ENCODE data around the gene IFITM1.
A peak's percentile ranks its signal among the peaks of the same experiment; 100 is the strongest.
"Not testable (repeated sequence)": the region's sequence is repeated elsewhere in the genome, so short reads cannot be mapped to it uniquely, and the experiment has no call there.

Gene IFITM1

DNA sequence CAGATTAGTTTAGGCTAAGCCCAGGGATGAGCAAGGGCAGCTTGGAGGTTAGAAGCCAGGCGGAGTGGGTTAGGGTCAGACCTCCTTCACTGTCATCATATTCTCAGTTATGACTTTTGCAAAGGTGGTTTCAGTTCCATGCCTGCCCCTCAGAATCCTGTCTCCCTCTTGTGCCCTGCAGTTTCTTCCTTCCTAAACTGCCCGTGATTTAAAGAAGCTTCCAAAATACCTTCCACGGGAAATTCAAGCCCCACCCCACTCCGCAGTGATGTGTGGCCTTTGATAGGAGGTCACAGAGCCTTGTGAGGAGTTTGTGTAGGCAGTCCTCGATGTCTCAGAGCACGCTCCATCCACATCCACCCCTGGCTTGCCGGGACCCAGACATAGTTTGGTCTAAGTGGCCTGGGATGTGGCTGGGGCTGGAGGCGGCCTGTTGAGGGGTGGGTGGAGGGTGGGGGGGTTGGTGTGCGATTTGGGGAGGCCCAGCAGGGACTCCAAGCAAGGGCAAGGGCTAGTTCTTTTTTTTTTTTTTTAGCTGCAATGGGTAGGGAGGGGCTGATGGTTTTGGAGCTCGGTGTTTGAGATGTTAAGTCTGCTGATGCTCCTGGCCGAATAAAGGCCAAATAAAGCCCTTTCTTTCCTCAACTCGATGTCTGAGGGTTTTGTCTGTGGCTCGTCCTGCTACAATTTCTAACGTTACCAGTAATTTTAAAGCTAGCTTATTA is 1.6 kb upstream of the IFITM1 start:
- Histone ChIP-seq H3K4me3 (ENCODE audit: insufficient read length, low read depth) (no peak overlapping the region), H3K4me1 (ENCODE audit: insufficient read depth, insufficient read length) (peaks cover 25% of the 10 kb centered on the region), H3K27me3 (ENCODE audit: insufficient read depth, insufficient read length) (no peaks in the 10 kb centered on the region), H3K36me3 (ENCODE audit: insufficient read depth, insufficient read length, low read length) (no peaks in the 10 kb centered on the region), H3K9ac (ENCODE audit: insufficient read length, low read depth) (peak overlapping the region; percentile 70), H3K9me3 (ENCODE audit: insufficient read depth, low read length) (no peaks in the 10 kb centered on the region)
- no peak for DNase-seq (ENCODE audit: low read depth, low spot score)
- no peak for TF ChIP-seq ZNF274 (IDR thresholded peaks at IDR 0.05; ENCODE audit: low read depth, low read length)
- no peak for TF ChIP-seq YY1 (IDR thresholded peaks at IDR 0.05; ENCODE audit: insufficient read depth, insufficient read length)
- TF ChIP-seq SUZ12 (IDR thresholded peaks at IDR 0.05; ENCODE audit: extremely low read depth, insufficient read depth, insufficient read length): no peak

GRCh38 chr11:313304-313786 is 495 bp upstream of the IFITM1 start:
- no peak for TF ChIP-seq ZNF274 (IDR thresholded peaks at IDR 0.05; ENCODE audit: low read depth, low read length)
- no peak for TF ChIP-seq YY1 (IDR thresholded peaks at IDR 0.05; ENCODE audit: insufficient read depth, insufficient read length)
- TF ChIP-seq SUZ12 (IDR thresholded peaks at IDR 0.05; ENCODE audit: extremely low read depth, insufficient read depth, insufficient read length): no peak
- DNase-seq (ENCODE audit: low read depth, low spot score): no peak
- H3K36me3 ChIP-seq (ENCODE audit: insufficient read depth, insufficient read length, low read length): no peaks in the 10 kb centered on the region
- peaks cover 25% of the 10 kb centered on the region for H3K4me1 ChIP-seq (ENCODE audit: insufficient read depth, insufficient read length)
- H3K4me3 ChIP-seq (ENCODE audit: insufficient read length, low read depth): peak overlapping the region; percentile 10
- no peaks in the 10 kb centered on the region for H3K9me3 ChIP-seq (ENCODE audit: insufficient read depth, low read length)
- H3K27me3 ChIP-seq (ENCODE audit: insufficient read depth, insufficient read length): no peaks in the 10 kb centered on the region
- H3K9ac ChIP-seq (ENCODE audit: insufficient read length, low read depth): peak overlapping the region; percentile 52

DNA sequence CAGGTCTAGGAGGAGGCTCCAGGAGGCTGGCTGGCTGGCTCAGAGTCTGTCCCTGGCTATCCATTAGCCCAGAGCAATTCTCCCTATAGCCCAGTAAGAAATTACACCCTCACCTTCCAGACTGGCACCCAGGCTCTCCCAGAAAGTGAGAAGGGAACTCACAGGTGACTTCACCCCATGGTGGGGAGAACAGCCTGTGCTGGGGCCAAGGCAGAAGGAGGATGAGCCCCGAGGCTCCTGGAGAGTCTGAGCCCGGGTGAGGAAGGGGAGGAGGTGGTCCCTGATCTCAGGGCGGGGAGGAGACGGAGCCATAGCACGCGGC is 675 bp downstream of the IFITM1 start:
- H3K36me3 ChIP-seq (ENCODE audit: insufficient read depth, insufficient read length, low read length); DNase-seq (ENCODE audit: low read depth, low spot score); H3K9me3 ChIP-seq (ENCODE audit: insufficient read depth, low read length); H3K27me3 ChIP-seq (ENCODE audit: insufficient read depth, insufficient read length): not testable (repeated sequence)
- Histone ChIP-seq H3K9ac (ENCODE audit: insufficient read length, low read depth) (peak overlapping the region; percentile 86), H3K4me3 (ENCODE audit: insufficient read length, low read depth) (peak overlapping the region; percentile 66), H3K4me1 (ENCODE audit: insufficient read depth, insufficient read length) (peaks cover 23% of the 10 kb centered on the region)

DNA sequence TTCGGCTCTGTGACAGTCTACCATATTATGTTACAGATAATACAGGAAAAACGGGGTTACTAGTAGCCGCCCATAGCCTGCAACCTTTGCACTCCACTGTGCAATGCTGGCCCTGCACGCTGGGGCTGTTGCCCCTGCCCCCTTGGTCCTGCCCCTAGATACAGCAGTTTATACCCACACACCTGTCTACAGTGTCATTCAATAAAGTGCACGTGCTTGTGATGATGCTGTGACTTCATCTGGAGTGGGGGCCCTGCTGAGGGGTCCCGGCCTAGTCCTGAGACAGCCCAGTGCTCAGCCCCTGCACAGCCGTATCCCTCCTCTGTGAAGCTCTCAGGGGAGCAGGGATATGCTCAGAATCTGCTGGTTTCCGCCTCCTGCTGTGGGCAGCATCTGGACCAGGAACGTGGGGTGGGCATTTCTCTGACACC is 1.2 kb downstream of the IFITM1 start:
- H3K27me3 ChIP-seq (ENCODE audit: insufficient read depth, insufficient read length): no peaks in the 10 kb centered on the region
- DNase-seq (ENCODE audit: low read depth, low spot score): no peak
- peak overlapping the region; percentile 66 for H3K4me3 ChIP-seq (ENCODE audit: insufficient read length, low read depth)
- peak overlapping the region; percentile 81 for H3K9ac ChIP-seq (ENCODE audit: insufficient read length, low read depth)
- H3K9me3 ChIP-seq (ENCODE audit: insufficient read depth, low read length): no peaks in the 10 kb centered on the region
- no peaks in the 10 kb centered on the region for H3K36me3 ChIP-seq (ENCODE audit: insufficient read depth, insufficient read length, low read length)
- H3K4me1 ChIP-seq (ENCODE audit: insufficient read depth, insufficient read length): peaks cover 25% of the 10 kb centered on the region
- TF ChIP-seq SUZ12 (IDR thresholded peaks at IDR 0.05; ENCODE audit: extremely low read depth, insufficient read depth, insufficient read length) (no peak), ZNF274 (IDR thresholded peaks at IDR 0.05; ENCODE audit: low read depth, low read length) (no peak), YY1 (IDR thresholded peaks at IDR 0.05; ENCODE audit: insufficient read depth, insufficient read length) (no peak)

GRCh38 chr11:315516-315994 is 1.7 kb downstream of the IFITM1 start:
- Histone ChIP-seq H3K9me3 (ENCODE audit: insufficient read depth, low read length) (no peaks in the 10 kb centered on the region), H3K36me3 (ENCODE audit: insufficient read depth, insufficient read length, low read length) (no peaks in the 10 kb centered on the region), H3K27me3 (ENCODE audit: insufficient read depth, insufficient read length) (no peaks in the 10 kb centered on the region), H3K9ac (ENCODE audit: insufficient read length, low read depth) (peak overlapping the region; percentile 81), H3K4me3 (ENCODE audit: insufficient read length, low read depth) (peak overlapping the region; percentile 66), H3K4me1 (ENCODE audit: insufficient read depth, insufficient read length) (peaks cover 25% of the 10 kb centered on the region)
- TF ChIP-seq SUZ12 (IDR thresholded peaks at IDR 0.05; ENCODE audit: extremely low read depth, insufficient read depth, insufficient read length) (no peak), YY1 (IDR thresholded peaks at IDR 0.05; ENCODE audit: insufficient read depth, insufficient read length) (no peak), ZNF274 (IDR thresholded peaks at IDR 0.05; ENCODE audit: low read depth, low read length) (no peak)
- no peak for DNase-seq (ENCODE audit: low read depth, low spot score)

- no peaks in the 10 kb centered on the region for H3K9me3 ChIP-seq (ENCODE audit: insufficient read depth, low read length)
- no peaks in the 10 kb centered on the region for H3K36me3 ChIP-seq (ENCODE audit: insufficient read depth, insufficient read length, low read length)
- peak overlapping the region; percentile 81 for H3K9ac ChIP-seq (ENCODE audit: insufficient read length, low read depth)
- DNase-seq (ENCODE audit: low read depth, low spot score): no peak
- peaks cover 27% of the 10 kb centered on the region for H3K4me1 ChIP-seq (ENCODE audit: insufficient read depth, insufficient read length)
- no peak for TF ChIP-seq ZNF274 (IDR thresholded peaks at IDR 0.05; ENCODE audit: low read depth, low read length)
- no peak for TF ChIP-seq YY1 (IDR thresholded peaks at IDR 0.05; ENCODE audit: insufficient read depth, insufficient read length)
- TF ChIP-seq SUZ12 (IDR thresholded peaks at IDR 0.05; ENCODE audit: extremely low read depth, insufficient read depth, insufficient read length): no peak
- H3K27me3 ChIP-seq (ENCODE audit: insufficient read depth, insufficient read length): no peaks in the 10 kb centered on the region
- peak overlapping the region; percentile 8 for H3K4me3 ChIP-seq (ENCODE audit: insufficient read length, low read depth)
Observed at GRCh38 chr11:316031-316701, 2.3 kb downstream of the IFITM1 start.

- TF ChIP-seq ZNF274 (IDR thresholded peaks at IDR 0.05; ENCODE audit: low read depth, low read length) (no peak), YY1 (IDR thresholded peaks at IDR 0.05; ENCODE audit: insufficient read depth, insufficient read length) (no peak), SUZ12 (IDR thresholded peaks at IDR 0.05; ENCODE audit: extremely low read depth, insufficient read depth, insufficient read length) (no peak)
- no peak overlapping the region for H3K4me3 ChIP-seq (ENCODE audit: insufficient read length, low read depth)
- H3K4me1 ChIP-seq (ENCODE audit: insufficient read depth, insufficient read length): peaks cover 26% of the 10 kb centered on the region
- H3K9me3 ChIP-seq (ENCODE audit: insufficient read depth, low read length): no peaks in the 10 kb centered on the region
- H3K9ac ChIP-seq (ENCODE audit: insufficient read length, low read depth): no peak overlapping the region
- H3K27me3 ChIP-seq (ENCODE audit: insufficient read depth, insufficient read length): no peaks in the 10 kb centered on the region
- H3K36me3 ChIP-seq (ENCODE audit: insufficient read depth, insufficient read length, low read length): no peaks in the 10 kb centered on the region
- no peak for DNase-seq (ENCODE audit: low read depth, low spot score)
Observed at GRCh38 chr11:316891-317301, 3.1 kb downstream of the IFITM1 start.

DNA sequence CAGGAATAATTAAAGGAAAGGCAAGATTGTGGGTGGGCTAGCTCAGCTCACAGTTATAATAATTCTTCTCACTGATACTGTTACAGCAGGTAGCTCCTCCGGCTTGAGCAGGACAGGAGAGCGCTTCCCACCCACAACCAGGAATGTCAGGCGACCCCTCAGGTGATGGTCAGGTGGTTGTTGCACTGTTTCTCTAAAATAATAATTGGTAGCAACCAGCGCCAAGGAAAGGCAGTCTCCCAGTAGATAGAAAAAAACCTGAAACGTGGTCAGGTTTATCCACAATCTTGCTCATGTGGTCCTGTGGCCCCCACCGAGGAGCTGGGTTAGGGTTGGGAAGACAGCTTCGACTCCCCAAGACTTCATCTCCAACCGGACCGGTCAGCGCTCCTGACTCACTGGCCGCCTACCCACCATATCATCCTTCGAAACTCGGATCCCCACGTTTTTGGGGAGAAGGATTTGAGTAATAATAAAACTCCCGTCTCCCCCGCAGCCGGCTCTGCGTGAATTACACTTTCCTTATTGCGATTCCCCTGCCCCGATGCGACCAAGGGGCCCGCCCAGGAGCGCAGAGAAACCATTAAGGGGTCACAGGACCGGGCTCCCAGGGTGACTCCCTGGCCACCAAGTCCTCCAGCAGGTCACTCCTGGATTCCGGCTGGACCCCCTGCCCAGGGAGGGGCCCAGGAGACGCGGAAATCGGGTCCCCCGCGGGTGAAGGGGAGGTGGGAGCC is 4.0 kb downstream of the IFITM1 start:
- H3K27me3 ChIP-seq (ENCODE audit: insufficient read depth, insufficient read length); H3K9me3 ChIP-seq (ENCODE audit: insufficient read depth, low read length); DNase-seq (ENCODE audit: low read depth, low spot score); H3K4me3 ChIP-seq (ENCODE audit: insufficient read length, low read depth); H3K36me3 ChIP-seq (ENCODE audit: insufficient read depth, insufficient read length, low read length): not testable (repeated sequence)
- Histone ChIP-seq H3K9ac (ENCODE audit: insufficient read length, low read depth) (peak overlapping the region; percentile 58), H3K4me1 (ENCODE audit: insufficient read depth, insufficient read length) (peaks cover 26% of the 10 kb centered on the region)

GRCh38 chr11:318405-319120 is 4.7 kb downstream of the IFITM1 start:
- not testable (repeated sequence) for H3K9me3 ChIP-seq (ENCODE audit: insufficient read depth, low read length); DNase-seq (ENCODE audit: low read depth, low spot score); H3K36me3 ChIP-seq (ENCODE audit: insufficient read depth, insufficient read length, low read length); H3K27me3 ChIP-seq (ENCODE audit: insufficient read depth, insufficient read length)
- peaks cover 26% of the 10 kb centered on the region for H3K4me1 ChIP-seq (ENCODE audit: insufficient read depth, insufficient read length)
- H3K9ac ChIP-seq (ENCODE audit: insufficient read length, low read depth): peak overlapping the region; percentile 67
- H3K4me3 ChIP-seq (ENCODE audit: insufficient read length, low read depth): peak overlapping the region; percentile 30
